Measurements from ENCODE around the gene TMEM53. TPM values are rescaled to one million over a fixed set of nuclear protein-coding genes. Genes with fewer than 3 reads are reported as not detected.

The TMEM53 gene
- total RNA-seq, 1 donor from 2014 or later, result 8.1 TPM

- intact Hi-C loops (cut with DNase I), result loop anchor here (2.0 kb wide), 1 partner anchor 45 kb away; no protein-coding TSS in a partner anchor
- no peak for ATAC-seq (ENCODE audit: poor library complexity)
- DNase-seq, result no peak
These were observed 20.9 kb downstream of the TMEM53 start for GRCh38 chr1:44653107-44653964.

DNA sequence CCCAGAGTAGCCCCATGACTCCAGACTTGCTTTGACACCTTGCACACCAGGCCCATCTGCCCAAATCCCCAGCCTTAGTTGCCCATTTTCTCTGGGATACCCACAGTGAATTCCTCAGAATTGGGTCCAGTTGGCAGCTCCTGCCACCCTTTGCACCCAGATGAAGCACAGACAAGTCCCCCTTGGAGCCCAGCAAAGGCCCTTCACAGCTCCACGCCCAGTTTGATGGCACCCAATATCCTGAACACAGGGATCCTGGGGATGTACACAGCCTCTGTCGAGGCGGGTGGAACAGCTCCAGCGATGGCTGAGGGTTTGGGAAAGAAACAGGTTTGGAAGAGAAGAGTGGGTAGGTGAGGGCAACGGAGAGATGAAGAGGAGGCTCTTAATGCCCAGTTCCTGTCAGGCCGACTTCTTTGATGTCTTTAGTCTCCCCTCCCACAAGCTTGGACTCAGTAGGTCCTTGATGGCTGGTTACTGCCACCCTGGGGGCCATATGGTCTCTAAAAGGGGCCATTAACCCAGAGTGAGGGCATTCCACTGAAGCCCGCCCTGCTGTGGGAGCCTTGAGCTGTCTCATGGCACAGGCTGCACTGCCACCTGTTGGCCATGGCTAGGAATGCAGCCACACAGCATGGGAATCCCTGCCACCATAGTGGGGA lies 21.7 kb downstream of the TMEM53 start:
- intact Hi-C loops (cut with DNase I), result loop anchor here (2.0 kb wide), 1 partner anchor 44 kb away; no protein-coding TSS in a partner anchor
- ATAC-seq (ENCODE audit: poor library complexity) (peak; percentile 83), DNase-seq (peak; percentile 85)

DNA sequence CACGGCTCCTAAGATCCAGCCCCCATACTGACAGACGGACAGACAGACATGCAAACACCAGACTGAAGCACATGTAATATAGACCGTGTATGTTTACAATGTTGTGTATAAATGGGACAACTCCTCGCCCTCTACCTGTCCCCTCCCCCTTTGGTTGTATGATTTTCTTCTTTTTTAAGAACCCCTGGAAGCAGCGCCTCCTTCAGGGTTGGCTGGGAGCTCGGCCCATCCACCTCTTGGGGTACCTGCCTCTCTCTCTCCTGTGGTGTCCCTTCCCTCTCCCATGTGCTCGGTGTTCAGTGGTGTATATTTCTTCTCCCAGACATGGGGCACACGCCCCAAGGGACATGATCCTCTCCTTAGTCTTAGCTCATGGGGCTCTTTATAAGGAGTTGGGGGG lies 23.2 kb downstream of the TMEM53 start:
- intact Hi-C loops (cut with DNase I), result no loop called here
- no peak for ATAC-seq (ENCODE audit: poor library complexity)
- no peak for DNase-seq

DNA sequence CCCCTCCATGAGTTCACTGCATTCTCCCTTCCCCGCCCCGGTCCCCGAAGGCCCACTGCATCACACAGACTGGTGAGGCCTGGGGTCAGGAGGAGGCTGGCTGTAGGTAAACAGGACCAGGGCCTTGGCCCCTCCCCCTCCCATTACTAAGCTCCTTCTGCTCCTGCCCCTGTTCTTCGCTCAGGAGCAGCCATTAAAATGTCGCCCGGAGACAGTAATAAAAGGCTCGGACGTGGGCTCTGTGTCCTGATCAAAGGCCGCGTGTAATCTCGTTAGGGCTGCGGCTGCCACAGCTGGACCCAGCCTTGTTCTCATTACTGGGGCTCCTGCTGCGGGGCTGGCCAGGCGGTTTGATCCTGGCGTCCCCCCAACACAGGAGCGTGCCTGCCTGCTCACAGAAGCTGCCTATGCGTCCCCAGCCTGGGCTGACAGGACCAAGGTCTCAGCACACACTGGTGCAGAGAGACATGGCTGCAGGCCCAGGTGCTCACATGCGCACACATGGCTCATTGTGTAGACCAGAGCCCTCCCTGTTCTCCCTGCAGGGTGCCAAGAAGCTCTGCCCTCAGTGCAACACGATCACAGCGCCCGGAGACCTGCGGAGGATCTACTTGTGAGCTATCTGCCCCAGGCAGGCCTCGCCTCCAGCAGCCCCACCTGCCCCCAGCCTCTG lies 24.0 kb downstream of the TMEM53 start:
- ATAC-seq (ENCODE audit: poor library complexity), result peak; percentile 85
- DNase-seq, result peak; percentile 78
- intact Hi-C loops (cut with DNase I), result no loop called here

- DNase-seq (no peak), ATAC-seq (ENCODE audit: poor library complexity) (no peak)
- intact Hi-C loops (cut with DNase I), result no loop called here
These were observed 24.5 kb downstream of the TMEM53 start for GRCh38 chr1:44649788-44650158.

GRCh38 chr1:44648529-44649250 lies 25.6 kb downstream of the TMEM53 start:
- DNase-seq, result no peak
- intact Hi-C loops (cut with DNase I), result no loop called here
- ATAC-seq (ENCODE audit: poor library complexity), result no peak

GRCh38 chr1:44647896-44648295 lies 26.4 kb downstream of the TMEM53 start:
- intact Hi-C loops (cut with DNase I), result no loop called here
- no peak for ATAC-seq (ENCODE audit: poor library complexity)
- DNase-seq, result no peak

GRCh38 chr1:44646261-44647110 lies 27.8 kb downstream of the TMEM53 start:
- DNase-seq, result no peak
- ATAC-seq (ENCODE audit: poor library complexity), result no peak
- intact Hi-C loops (cut with DNase I), result no loop called here

DNA sequence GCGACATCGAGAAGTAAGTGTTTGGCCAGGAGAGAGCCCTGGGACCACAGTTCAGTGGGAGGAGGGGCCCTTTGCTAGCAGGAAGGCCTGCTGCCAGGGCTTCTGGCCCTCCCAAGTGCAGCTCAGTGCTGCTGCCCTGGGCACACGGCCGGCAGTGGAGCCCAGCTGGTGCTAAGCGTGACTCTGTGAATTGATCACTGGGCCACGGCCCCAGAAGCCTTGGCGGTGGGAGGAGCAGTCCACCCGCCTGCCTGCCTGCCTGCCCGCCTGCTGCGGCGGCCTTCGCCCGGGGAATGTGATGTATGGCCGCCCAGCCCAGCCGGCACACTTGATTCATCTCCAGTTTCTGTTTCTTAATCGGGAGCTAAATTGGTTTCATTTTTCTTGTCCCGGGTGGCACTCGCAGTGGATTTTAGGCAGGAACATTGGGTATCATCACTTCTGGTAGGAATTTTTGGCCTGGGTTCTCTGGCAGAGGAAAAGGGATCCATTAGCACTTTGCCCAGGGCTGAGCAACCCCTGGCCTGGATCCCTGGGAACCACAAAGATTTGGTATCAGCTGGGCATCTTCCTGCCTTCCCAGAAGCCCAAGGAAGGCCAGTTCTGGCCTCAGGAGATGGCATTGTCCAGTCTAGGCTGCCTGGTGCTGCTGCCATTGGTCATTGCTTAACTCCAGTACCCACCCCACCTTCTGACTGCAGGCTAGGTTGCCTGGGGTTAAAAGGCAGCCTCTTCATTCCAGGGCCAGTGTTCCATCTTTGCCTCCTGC lies 28.6 kb downstream of the TMEM53 start:
- ATAC-seq (ENCODE audit: poor library complexity) (peak; percentile 67), DNase-seq (peak; percentile 67)
- intact Hi-C loops (cut with DNase I), result no loop called here

GRCh38 chr1:44644806-44645205 lies 29.5 kb downstream of the TMEM53 start:
- DNase-seq (no peak), ATAC-seq (ENCODE audit: poor library complexity) (no peak)
- intact Hi-C loops (cut with DNase I), result no loop called here

DNA sequence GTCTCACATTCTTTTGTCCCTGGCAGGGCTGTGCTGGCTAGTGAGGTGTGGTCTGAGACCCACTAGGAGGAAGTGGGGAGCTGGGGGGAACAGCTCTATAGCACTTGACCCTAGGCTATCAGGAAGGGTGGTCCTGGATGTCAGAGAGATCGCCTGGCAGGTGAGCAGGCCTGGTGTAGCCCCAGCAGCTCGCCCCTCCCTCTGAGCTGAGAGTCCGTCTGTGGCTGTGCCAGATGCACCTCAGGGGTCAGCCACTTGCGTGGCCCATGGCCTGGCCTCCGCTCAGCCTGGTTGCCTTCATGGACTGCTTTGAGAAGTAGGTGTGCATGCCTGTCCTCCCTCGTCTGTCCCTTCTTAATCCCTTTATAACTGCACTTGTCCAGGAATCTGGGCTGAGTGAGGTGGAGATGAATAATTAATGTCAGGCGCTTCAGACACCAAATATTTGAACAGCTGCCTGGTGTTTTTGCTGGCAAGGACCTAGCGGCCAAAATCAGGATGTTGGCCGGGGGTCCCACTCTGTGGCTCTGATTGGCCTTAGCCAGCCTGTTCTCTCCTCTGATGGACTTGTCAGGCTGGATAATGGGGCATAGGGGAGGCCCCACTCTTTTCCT lies 30.5 kb downstream of the TMEM53 start:
- DNase-seq, result no peak
- intact Hi-C loops (cut with DNase I), result no loop called here
- no peak for ATAC-seq (ENCODE audit: poor library complexity)

DNA sequence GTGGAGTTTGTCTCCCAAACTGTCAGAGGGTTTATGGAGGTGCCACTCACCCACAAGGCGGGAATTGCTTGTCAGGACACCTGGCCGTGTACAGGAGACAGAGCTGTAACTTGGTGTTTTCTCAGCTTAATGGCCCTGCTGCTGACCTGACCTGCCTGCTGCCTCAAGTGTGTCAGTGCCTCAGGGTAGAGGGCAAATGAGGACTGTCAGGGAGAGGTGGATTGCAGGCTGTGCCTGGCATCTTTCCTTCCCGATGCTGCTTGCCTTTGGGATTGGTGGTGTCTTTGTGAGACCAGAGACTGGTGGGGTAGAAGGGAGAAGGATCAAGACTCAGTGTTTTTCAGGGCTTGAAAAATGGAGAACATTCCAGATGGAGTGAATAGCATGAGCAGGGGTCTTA lies 31.4 kb downstream of the TMEM53 start:
- intact Hi-C loops (cut with DNase I), result no loop called here
- DNase-seq, result no peak
- no peak for ATAC-seq (ENCODE audit: poor library complexity)

GRCh38 chr1:44642255-44642654 lies 32.0 kb downstream of the TMEM53 start:
- intact Hi-C loops (cut with DNase I), result no loop called here
- ATAC-seq (ENCODE audit: poor library complexity), result no peak
- no peak for DNase-seq

DNA sequence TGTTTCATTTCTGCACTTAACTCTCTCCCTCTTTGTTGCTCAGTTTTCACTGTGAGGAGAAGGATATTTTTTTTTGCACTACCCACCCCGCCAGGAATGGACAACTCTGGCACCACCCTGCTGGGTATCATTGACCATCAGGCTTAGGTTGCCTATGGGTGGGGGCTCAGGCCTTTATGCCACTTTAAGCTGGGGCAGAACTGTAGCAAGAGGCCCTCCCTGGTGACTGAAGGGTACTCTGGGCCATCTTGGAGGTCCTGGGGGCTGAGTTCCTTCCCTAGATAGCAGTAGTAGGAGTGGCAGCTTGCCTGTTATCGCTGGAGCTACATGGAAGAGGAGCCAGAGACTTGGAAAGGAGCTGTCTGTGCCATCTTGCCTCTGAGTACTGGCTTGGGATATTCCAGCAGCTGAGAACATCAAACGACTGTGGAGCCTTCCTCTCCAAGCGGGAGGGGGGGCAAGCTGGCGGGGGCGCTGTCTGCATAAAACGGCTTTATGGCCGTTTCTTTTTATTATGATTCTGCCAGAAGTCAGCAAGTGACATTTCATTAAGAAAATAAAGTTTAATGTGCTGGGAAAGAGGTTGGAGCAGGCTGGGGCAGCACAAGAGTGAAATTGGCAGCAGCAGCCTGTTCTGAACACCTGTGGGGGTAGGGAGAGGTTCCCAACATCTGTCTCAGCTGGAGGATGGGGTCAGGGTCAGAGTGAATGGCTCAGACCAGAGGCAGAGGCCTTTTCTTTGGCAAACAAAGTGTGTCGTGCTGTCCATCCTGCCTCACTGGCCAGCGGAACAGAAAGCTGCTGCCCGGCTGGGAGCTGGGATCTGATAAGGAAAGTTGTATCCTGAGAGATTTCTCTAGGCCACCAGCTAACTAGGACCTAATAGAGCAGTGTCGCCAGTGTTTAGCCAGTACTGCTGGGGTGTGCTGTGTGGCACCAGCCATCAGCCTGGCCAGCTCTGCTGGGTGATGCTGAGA lies 32.9 kb downstream of the TMEM53 start:
- no peak for ATAC-seq (ENCODE audit: poor library complexity)
- DNase-seq, result no peak
- intact Hi-C loops (cut with DNase I), result no loop called here

DNA sequence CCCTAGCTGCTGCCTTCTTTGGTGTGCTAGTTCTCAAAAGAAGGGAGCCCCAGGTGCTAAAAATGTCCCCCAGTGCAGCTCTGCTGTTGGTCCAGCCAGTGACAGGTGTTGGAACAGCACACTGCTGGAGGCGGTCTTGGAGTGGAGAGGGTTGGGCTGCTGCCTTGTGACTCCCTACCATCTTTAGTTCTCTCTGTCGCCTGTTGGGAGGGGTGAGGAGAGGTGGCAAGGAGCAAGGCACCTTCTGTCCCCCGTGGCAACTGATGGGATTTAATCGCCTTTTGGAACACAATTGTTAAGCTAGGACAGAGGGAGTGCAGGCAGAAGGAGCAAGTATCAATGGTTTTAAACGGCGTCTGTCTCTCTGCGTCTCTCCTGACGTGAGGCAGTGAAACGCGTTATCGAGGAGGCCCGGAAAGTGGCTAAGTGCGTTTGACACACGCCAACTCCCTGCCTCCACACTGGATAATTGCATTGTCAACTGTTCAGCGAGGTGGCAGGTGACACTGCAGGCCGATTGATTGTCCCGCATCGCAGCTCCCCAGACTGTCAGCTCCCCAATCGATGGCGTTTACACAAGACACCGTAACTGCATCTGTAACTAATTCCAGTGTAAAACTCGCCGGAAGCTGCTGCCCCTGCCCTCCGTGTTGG lies 34.0 kb downstream of the TMEM53 start:
- no peak for DNase-seq
- intact Hi-C loops (cut with DNase I), result no loop called here
- peak; percentile 77 for ATAC-seq (ENCODE audit: poor library complexity)

Data from Right ventricle myocardium superior (tissue), 1 donor.